ENCODE data around the gene CD248. TPM values are rescaled to one million over a fixed set of nuclear protein-coding genes. Genes with fewer than 3 reads are reported as not detected.

Gene CD248
- total RNA-seq, 1 donor from 2014 or later = 12.3 TPM

GRCh38 chr11:66343176-66343575 lies 26.3 kb upstream of the CD248 start:
- no peak for TF ChIP-seq CTCF (IDR thresholded peaks at IDR 0.05; ENCODE audit: borderline replicate concordance)
- DNase-seq = no peak
- H3K4me1 ChIP-seq = peaks cover 51% of the 10 kb centered on the region
- no peak overlapping the region for H3K27ac ChIP-seq (replicated peaks)
- H3K27me3 ChIP-seq (ENCODE audit: low read depth) = no peaks in the 10 kb centered on the region
- H3K4me3 ChIP-seq = no peak overlapping the region
- peaks cover 47% of the 10 kb centered on the region for H3K36me3 ChIP-seq
- intact Hi-C loops (cut with micrococcal nuclease) = no loop called here
- no peaks in the 10 kb centered on the region for H3K9me3 ChIP-seq (replicated peaks)

GRCh38 chr11:66341502-66342126 lies 24.8 kb upstream of the CD248 start:
- H3K4me3 ChIP-seq = no peak overlapping the region
- no peaks in the 10 kb centered on the region for H3K27me3 ChIP-seq (ENCODE audit: low read depth)
- H3K36me3 ChIP-seq = peaks cover 58% of the 10 kb centered on the region
- H3K9me3 ChIP-seq (replicated peaks) = no peaks in the 10 kb centered on the region
- H3K4me1 ChIP-seq = peaks cover 43% of the 10 kb centered on the region
- no peak for TF ChIP-seq CTCF (IDR thresholded peaks at IDR 0.05; ENCODE audit: borderline replicate concordance)
- DNase-seq = no peak
- no peak overlapping the region for H3K27ac ChIP-seq (replicated peaks)
- intact Hi-C loops (cut with micrococcal nuclease) = no loop called here

GRCh38 chr11:66340596-66341501 lies 24.0 kb upstream of the CD248 start:
- TF ChIP-seq CTCF (IDR thresholded peaks at IDR 0.05; ENCODE audit: borderline replicate concordance) = no peak
- H3K27ac ChIP-seq (replicated peaks) = no peak overlapping the region
- no peaks in the 10 kb centered on the region for H3K9me3 ChIP-seq (replicated peaks)
- H3K27me3 ChIP-seq (ENCODE audit: low read depth) = no peaks in the 10 kb centered on the region
- H3K4me1 ChIP-seq = peaks cover 43% of the 10 kb centered on the region
- DNase-seq = no peak
- intact Hi-C loops (cut with micrococcal nuclease) = no loop called here
- peaks cover 58% of the 10 kb centered on the region for H3K36me3 ChIP-seq
- no peak overlapping the region for H3K4me3 ChIP-seq

- intact Hi-C loops (cut with micrococcal nuclease) = no loop called here
- Histone ChIP-seq H3K4me1 (peaks cover 45% of the 10 kb centered on the region), H3K4me3 (no peak overlapping the region), H3K27me3 (ENCODE audit: low read depth) (no peaks in the 10 kb centered on the region), H3K9me3 (replicated peaks) (no peaks in the 10 kb centered on the region), H3K27ac (replicated peaks) (no peak overlapping the region), H3K36me3 (peaks cover 58% of the 10 kb centered on the region)
- no peak for TF ChIP-seq CTCF (IDR thresholded peaks at IDR 0.05; ENCODE audit: borderline replicate concordance)
- no peak for DNase-seq
Measured at GRCh38 chr11:66339686-66340483, 23.0 kb upstream of the CD248 start.

- no peaks in the 10 kb centered on the region for H3K9me3 ChIP-seq (replicated peaks)
- peaks cover 58% of the 10 kb centered on the region for H3K36me3 ChIP-seq
- no peak overlapping the region for H3K27ac ChIP-seq (replicated peaks)
- DNase-seq = no peak
- no peak for TF ChIP-seq CTCF (IDR thresholded peaks at IDR 0.05; ENCODE audit: borderline replicate concordance)
- no peaks in the 10 kb centered on the region for H3K27me3 ChIP-seq (ENCODE audit: low read depth)
- peaks cover 42% of the 10 kb centered on the region for H3K4me1 ChIP-seq
- H3K4me3 ChIP-seq = no peak overlapping the region
- intact Hi-C loops (cut with micrococcal nuclease) = no loop called here
Measured at GRCh38 chr11:66339162-66339675, 22.4 kb upstream of the CD248 start.
